BJ (cell line): ENCODE measurements around the gene NTSR1. TPM values are rescaled to one million over a fixed set of nuclear protein-coding genes. Genes with fewer than 3 reads are reported as not detected.
"Not testable (repeated sequence)": the region's sequence is repeated elsewhere in the genome, so short reads cannot be mapped to it uniquely, and the experiment has no call there.

Source experiments
- CTCF ChIA-PET: fragments of 350-600 bp; formaldehyde crosslinking; extraction: SDS; loops from one replicate; lab custom pipeline; 2021; ENCODE audit warnings: antibody characterized with exemption, inconsistent platforms; lab: Yijun Ruan, JAX
- POLR2A ChIA-PET: fragments of 300-600 bp; sonication (Branson Sonifier 250); formaldehyde crosslinking; extraction: SDS; loops from one replicate; lab custom pipeline; 2021; ENCODE audit warnings: antibody characterized with exemption; lab: Charles Lee
- DNase-seq: peaks from one replicate; pipeline ENCODE4 v3.0.0-alpha.2; 2011; ENCODE audit warnings: low read depth
- H3K27me3 ChIP-seq: 2 replicates; pipeline ENCODE4 v1.6.0; 2011; ENCODE audit warnings: low read length; ENCODE audit not compliant: control insufficient read depth, insufficient read depth
- H3K36me3 ChIP-seq: 2 replicates; pipeline ENCODE4 v1.5.1; 2011; ENCODE audit warnings: low read length; ENCODE audit not compliant: control insufficient read depth, insufficient read depth
- H3K4me3 ChIP-seq: 2 replicates; pipeline ENCODE4 v1.5.1; 2011; ENCODE audit warnings: low read depth, mild to moderate bottlenecking, control low read depth, low read length
- polyA plus RNA-seq: library from polyadenylated mRNA; depleted of rRNA; stranded (reverse); fragments of >200 nt; gene quantifications from 2 replicates; pipeline ENCODE4 v1.2.3, GENCODE V29; 2011
- TF ChIP-seq, protein P1 (sequence below): IDR thresholded peaks from 2 replicates; pipeline ENCODE4 v1.5.1; 2011; ENCODE audit warnings: low read depth, mild to moderate bottlenecking, control low read depth, inconsistent platforms, low read length, moderate library complexity; ENCODE audit not compliant: insufficient read depth

The NTSR1 gene
- polyA plus RNA-seq, 1 experiment: 0.05 TPM

- POLR2A ChIA-PET: no interaction called here
- H3K4me3 ChIP-seq: no peak overlapping the region
- no peaks in the 10 kb centered on the region; the same call in 1 of the 2 replicates for H3K27me3 ChIP-seq
- TF ChIP-seq, protein P1, sequence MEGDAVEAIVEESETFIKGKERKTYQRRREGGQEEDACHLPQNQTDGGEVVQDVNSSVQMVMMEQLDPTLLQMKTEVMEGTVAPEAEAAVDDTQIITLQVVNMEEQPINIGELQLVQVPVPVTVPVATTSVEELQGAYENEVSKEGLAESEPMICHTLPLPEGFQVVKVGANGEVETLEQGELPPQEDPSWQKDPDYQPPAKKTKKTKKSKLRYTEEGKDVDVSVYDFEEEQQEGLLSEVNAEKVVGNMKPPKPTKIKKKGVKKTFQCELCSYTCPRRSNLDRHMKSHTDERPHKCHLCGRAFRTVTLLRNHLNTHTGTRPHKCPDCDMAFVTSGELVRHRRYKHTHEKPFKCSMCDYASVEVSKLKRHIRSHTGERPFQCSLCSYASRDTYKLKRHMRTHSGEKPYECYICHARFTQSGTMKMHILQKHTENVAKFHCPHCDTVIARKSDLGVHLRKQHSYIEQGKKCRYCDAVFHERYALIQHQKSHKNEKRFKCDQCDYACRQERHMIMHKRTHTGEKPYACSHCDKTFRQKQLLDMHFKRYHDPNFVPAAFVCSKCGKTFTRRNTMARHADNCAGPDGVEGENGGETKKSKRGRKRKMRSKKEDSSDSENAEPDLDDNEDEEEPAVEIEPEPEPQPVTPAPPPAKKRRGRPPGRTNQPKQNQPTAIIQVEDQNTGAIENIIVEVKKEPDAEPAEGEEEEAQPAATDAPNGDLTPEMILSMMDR: no peak
- CTCF ChIA-PET: interaction anchor here (1.0 to 2.9 kb wide), 3 partner anchors 9 to 113 kb away, joined by 4 to 15 read pairs (median 9); no protein-coding TSS in a partner anchor
- DNase-seq: no peak
- H3K36me3 ChIP-seq: no peaks in the 10 kb centered on the region
Measured at GRCh38 chr20:62678553-62678952, 30.1 kb upstream of the NTSR1 start.

DNA sequence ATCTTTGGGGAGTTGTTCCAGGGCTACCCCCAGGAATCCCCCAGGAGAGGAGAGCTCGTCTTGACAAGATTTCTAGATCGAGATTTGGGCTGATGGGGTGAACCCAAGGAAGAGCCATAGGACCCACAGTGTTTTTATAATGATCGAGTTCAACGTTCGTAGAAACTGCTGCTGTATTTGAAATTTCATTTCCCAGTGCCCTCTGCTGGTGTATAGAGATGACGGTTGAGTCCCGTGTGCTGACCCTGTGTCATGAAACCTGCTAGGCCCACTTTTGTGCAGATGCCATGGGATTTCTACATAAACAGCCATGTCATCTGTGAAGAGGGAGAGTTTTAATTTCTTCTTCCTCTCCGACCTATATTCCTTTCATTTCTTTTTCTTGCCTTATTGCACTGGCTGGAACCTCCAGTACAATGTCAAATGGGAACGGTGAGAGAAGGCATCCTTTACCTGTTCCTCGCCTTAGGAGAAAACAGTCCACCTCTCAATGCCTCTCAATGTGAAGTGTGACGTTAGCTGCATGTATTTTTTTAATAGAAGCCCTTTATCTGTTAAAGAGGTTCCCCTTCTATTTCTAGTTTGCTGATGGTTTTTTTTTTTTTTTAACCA lies 28.6 kb upstream of the NTSR1 start:
- Histone ChIP-seq H3K4me3 (no peak overlapping the region), H3K27me3 (peaks cover 2% of the 10 kb centered on the region), H3K36me3 (no peaks in the 10 kb centered on the region)
- no peak for DNase-seq
- TF ChIP-seq, protein P1: no peak
- CTCF ChIA-PET: interaction anchor here (1.9 kb wide), 1 partner anchor 11 kb away, joined by 9 read pairs; no protein-coding TSS in a partner anchor
- POLR2A ChIA-PET: no interaction called here

DNA sequence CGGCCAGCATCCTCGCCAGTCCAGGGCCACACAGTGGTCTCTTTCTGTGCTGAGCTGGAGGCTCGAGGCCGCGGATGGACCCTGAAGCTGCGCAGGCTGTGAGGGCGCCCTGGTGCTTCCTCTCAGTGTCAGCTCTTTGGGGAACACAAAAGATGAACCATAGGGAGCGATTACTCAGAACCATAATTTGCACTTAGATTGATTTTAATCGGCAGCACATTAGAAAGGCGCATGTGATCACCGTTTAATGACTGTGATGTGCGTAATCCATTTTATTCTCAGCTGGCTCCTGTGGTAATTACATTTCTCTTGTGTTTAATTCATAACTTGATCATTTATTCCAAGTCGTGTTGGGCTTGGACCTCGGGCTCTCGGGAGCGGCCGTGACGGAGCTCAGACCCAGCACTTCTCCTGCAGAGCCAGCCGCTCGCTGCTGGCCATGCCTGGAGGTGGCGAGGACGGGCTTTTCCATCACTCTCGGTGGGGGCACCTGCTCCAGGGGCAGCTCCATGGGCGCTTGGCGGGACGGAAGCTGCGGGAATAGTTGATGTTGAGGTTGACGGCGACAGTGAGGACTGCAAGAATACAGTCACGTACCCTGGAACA lies 25.6 kb upstream of the NTSR1 start:
- ChIA-PET CTCF (no interaction called here), POLR2A (no interaction called here)

GRCh38 chr20:62683660-62684322 lies 24.8 kb upstream of the NTSR1 start:
- H3K27me3 ChIP-seq, CTCF ChIA-PET, DNase-seq, H3K36me3 ChIP-seq, POLR2A ChIA-PET, H3K4me3 ChIP-seq: not testable (repeated sequence)

More for the DNA sequence above, 25.6 kb upstream of the NTSR1 start:
- no peak for DNase-seq
- TF ChIP-seq, protein P1: no peak
- Histone ChIP-seq H3K27me3 (peaks cover 3% of the 10 kb centered on the region), H3K36me3 (no peaks in the 10 kb centered on the region), H3K4me3 (no peak overlapping the region)

DNA sequence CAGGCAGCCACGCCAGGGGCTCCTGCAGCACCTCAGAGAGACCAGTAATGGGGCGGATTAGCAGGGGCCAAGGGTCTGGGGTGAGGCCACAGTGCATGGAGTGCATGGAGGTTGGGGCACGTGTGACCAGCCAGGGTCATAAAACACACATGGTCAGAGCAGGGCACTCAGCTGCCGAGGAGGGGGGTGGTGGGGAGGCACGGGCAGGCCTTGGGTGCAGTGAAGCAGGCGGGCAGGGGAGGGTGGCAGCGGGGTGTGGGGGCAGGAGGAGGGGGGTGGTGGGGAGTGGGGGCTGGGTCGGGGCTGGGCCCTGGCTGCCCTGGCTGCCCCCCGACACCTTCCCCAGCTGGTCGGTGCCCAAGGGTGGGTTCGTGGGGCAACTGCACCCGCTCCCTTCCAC lies 23.7 kb upstream of the NTSR1 start:
- CTCF ChIA-PET: no interaction called here
- H3K27me3 ChIP-seq: peaks cover 3% of the 10 kb centered on the region
- DNase-seq: no peak

More for the DNA sequence above, 23.7 kb upstream of the NTSR1 start:
- POLR2A ChIA-PET: no interaction called here
- Histone ChIP-seq H3K36me3 (no peaks in the 10 kb centered on the region), H3K4me3 (no peak overlapping the region)
- TF ChIP-seq, protein P1: no peak
